ENCODE results near the gene RNF213. TPM values are rescaled to one million over a fixed set of nuclear protein-coding genes. Genes with fewer than 3 reads are reported as not detected.

RNF213 gene
- total RNA-seq, 2 experiments from 2014 or later = 597 to 1,208 TPM

DNA sequence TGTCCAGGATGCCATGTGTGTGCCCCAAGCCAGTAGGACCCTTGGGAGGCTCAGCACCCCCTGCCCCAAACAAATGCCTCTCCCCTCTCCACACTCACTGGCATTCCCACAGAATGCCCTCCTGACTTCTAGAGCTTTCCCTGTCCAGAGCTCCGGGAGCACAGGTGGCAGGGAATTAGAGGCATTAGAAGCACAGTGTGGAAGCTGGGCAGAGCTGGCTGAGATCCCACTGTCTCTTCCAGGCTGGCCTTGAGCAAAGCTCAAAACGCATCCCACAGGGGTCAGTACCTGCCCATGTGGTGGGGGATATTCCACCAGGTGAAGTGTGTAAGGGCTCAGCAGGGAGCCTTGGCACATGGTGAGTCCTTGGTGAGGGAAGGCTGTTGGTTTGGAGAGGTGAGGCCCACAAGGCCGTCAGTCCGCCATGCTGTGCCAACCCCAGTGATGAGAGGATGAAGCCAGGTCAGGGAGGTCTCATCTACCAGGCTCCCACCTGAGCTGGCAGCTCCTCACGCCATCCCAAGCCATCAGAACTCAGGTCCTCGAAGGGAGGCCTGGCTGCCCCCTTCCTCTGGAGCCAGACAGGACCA is 172.4 kb downstream of the RNF213 start:
- Mint-ChIP-seq H3K36me3 (no peaks in the 10 kb centered on the region), H3K27ac (no peak overlapping the region), H3K9me3 (ENCODE audit: low read depth) (no peaks in the 10 kb centered on the region), H3K4me3 (no peak overlapping the region), H3K4me1 (no peaks in the 10 kb centered on the region), H3K27me3 (no peaks in the 10 kb centered on the region)
- ATAC-seq (no peak), DNase-seq (no peak)
- CTCF ChIA-PET = interaction anchor here (1.2 kb wide), 1 partner anchor 42 kb away, joined by 3 read pairs; no protein-coding TSS in a partner anchor

GRCh38 chr17:80433916-80434666 is 173.4 kb downstream of the RNF213 start:
- H3K27me3 Mint-ChIP-seq = no peaks in the 10 kb centered on the region
- CTCF ChIA-PET = no interaction called here
- no peak for DNase-seq

GRCh38 chr17:80437532-80437931 is 176.9 kb downstream of the RNF213 start:
- no peaks in the 10 kb centered on the region for H3K36me3 Mint-ChIP-seq

More at GRCh38 chr17:80433916-80434666, 173.4 kb downstream of the RNF213 start:
- H3K4me3 Mint-ChIP-seq = no peak overlapping the region
- no peak for ATAC-seq
- no peaks in the 10 kb centered on the region for H3K4me1 Mint-ChIP-seq
- H3K9me3 Mint-ChIP-seq (ENCODE audit: low read depth) = no peaks in the 10 kb centered on the region
- H3K36me3 Mint-ChIP-seq = no peaks in the 10 kb centered on the region
- no peak overlapping the region for H3K27ac Mint-ChIP-seq

GRCh38 chr17:80438806-80439205 is 178.2 kb downstream of the RNF213 start:
- Mint-ChIP-seq H3K4me1 (no peaks in the 10 kb centered on the region), H3K9me3 (ENCODE audit: low read depth) (no peaks in the 10 kb centered on the region), H3K36me3 (no peaks in the 10 kb centered on the region), H3K4me3 (no peak overlapping the region), H3K27ac (no peak overlapping the region), H3K27me3 (peaks cover 6% of the 10 kb centered on the region)
- ATAC-seq (no peak), DNase-seq (no peak)
- CTCF ChIA-PET = interaction anchor here (1.8 kb wide), 1 partner anchor 12 kb away, joined by 4 read pairs; no protein-coding TSS in a partner anchor

More at GRCh38 chr17:80437532-80437931, 176.9 kb downstream of the RNF213 start:
- Mint-ChIP-seq H3K27me3 (no peaks in the 10 kb centered on the region), H3K4me3 (no peak overlapping the region), H3K27ac (no peak overlapping the region), H3K9me3 (ENCODE audit: low read depth) (no peaks in the 10 kb centered on the region), H3K4me1 (no peaks in the 10 kb centered on the region)
- DNase-seq (no peak), ATAC-seq (no peak)
- CTCF ChIA-PET = interaction anchor here (1.0 kb wide), 1 partner anchor 138 kb away, joined by 3 read pairs; no protein-coding TSS in a partner anchor

DNA sequence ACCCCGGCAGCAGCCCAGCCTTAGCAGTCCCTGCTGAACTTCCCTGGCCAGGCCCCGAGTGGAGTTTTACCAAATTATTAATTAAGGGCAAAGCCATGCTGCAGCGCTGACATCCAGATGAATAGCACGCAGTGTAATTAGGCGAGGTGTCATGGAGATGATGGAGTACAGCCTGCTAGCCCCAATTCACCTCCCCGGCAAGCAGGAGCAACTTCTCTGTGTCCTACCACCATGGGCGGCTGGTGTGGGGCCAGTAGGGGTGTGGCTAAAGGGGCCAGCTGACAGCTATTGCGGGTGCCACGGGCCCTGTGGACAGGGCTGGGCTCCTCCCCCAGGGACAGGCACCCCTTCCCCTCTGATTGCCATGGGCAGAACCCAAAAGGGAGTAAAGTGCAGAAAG is 178.8 kb downstream of the RNF213 start:
- ATAC-seq = no peak
- CTCF ChIA-PET = interaction anchor here (1.8 kb wide), 1 partner anchor 12 kb away, joined by 4 read pairs; no protein-coding TSS in a partner anchor
- Mint-ChIP-seq H3K27me3 (peaks cover 6% of the 10 kb centered on the region), H3K27ac (no peak overlapping the region), H3K4me3 (no peak overlapping the region), H3K9me3 (ENCODE audit: low read depth) (no peaks in the 10 kb centered on the region), H3K4me1 (no peaks in the 10 kb centered on the region), H3K36me3 (no peaks in the 10 kb centered on the region)
- DNase-seq = no peak

DNA sequence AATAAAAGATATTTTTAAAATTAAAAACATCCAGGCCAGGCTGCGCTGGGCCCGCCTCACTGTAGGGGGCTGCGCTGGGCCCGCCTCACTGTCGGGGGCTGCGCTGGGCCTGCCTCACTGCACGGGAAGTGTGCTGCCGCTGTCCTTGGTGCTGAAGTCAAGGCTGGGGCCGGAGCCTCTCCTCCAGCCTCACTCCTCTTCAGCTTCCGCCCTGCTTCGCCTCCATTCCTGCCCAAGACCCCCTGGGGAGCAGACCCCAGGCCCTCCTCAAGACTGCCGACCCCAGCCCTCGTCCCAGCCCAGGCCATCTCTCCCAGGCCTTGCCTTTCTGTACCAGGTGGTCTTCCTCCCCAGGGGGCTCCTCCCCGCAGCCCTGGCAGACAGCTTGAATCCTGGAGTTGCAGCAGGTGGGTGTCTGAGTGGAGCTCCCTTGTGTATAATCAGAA is 180.5 kb downstream of the RNF213 start:
- CTCF ChIA-PET = interaction anchor here (0.9 to 1.6 kb wide), 3 partner anchors 13 to 135 kb away, joined by 3 to 4 read pairs (median 3); no protein-coding TSS in a partner anchor
- Mint-ChIP-seq H3K4me3 (no peak overlapping the region), H3K27me3 (peaks cover 6% of the 10 kb centered on the region), H3K9me3 (ENCODE audit: low read depth) (no peaks in the 10 kb centered on the region), H3K36me3 (no peaks in the 10 kb centered on the region), H3K4me1 (no peaks in the 10 kb centered on the region), H3K27ac (no peak overlapping the region)
- DNase-seq (peak; percentile 77), ATAC-seq (peak; percentile 86)

GRCh38 chr17:80441598-80442322 is 181.1 kb downstream of the RNF213 start:
- no peak for DNase-seq
- Mint-ChIP-seq H3K27ac (no peak overlapping the region), H3K4me1 (no peaks in the 10 kb centered on the region), H3K9me3 (ENCODE audit: low read depth) (no peaks in the 10 kb centered on the region), H3K36me3 (no peaks in the 10 kb centered on the region), H3K27me3 (peaks cover 6% of the 10 kb centered on the region), H3K4me3 (no peak overlapping the region)
- no peak for ATAC-seq
- CTCF ChIA-PET = interaction anchor here (1.6 kb wide), 2 partner anchors 14 to 134 kb away, joined by 3 to 5 read pairs; no protein-coding TSS in a partner anchor

- Mint-ChIP-seq H3K36me3 (no peaks in the 10 kb centered on the region), H3K9me3 (ENCODE audit: low read depth) (no peaks in the 10 kb centered on the region), H3K4me1 (no peaks in the 10 kb centered on the region), H3K27me3 (peaks cover 6% of the 10 kb centered on the region), H3K4me3 (no peak overlapping the region), H3K27ac (no peak overlapping the region)
- ATAC-seq (no peak), DNase-seq (no peak)
- CTCF ChIA-PET = interaction anchor here (1.6 kb wide), 1 partner anchor 15 kb away, joined by 5 read pairs; no protein-coding TSS in a partner anchor
Observed at GRCh38 chr17:80442323-80442659, 181.6 kb downstream of the RNF213 start.

DNA sequence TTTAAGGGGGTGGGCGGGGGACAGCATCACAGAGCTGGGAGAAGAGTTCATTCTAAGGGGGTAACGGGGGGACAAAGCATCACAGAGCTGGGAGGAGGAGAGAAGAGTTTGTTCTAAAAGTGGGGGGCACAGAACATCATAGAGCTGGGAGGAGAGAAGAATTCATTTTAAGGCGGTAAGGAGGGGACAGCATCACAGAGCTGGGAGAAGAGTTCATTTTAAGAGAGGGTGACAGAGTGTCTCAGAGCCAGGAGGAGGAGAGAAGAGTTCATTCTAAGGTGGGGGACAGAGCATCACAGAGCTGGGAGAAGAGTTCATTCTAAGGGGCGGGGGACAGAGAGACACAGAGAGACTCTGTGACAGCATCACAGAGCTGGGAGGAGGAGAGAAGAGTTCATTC is 182.1 kb downstream of the RNF213 start:
- Mint-ChIP-seq H3K27me3 (peaks cover 6% of the 10 kb centered on the region), H3K36me3 (no peaks in the 10 kb centered on the region), H3K4me3 (no peak overlapping the region), H3K27ac (no peak overlapping the region), H3K9me3 (ENCODE audit: low read depth) (no peaks in the 10 kb centered on the region), H3K4me1 (no peaks in the 10 kb centered on the region)
- no peak for DNase-seq
- ATAC-seq = no peak
- CTCF ChIA-PET = interaction anchor here (1.6 kb wide), 1 partner anchor 15 kb away, joined by 5 read pairs; no protein-coding TSS in a partner anchor

DNA sequence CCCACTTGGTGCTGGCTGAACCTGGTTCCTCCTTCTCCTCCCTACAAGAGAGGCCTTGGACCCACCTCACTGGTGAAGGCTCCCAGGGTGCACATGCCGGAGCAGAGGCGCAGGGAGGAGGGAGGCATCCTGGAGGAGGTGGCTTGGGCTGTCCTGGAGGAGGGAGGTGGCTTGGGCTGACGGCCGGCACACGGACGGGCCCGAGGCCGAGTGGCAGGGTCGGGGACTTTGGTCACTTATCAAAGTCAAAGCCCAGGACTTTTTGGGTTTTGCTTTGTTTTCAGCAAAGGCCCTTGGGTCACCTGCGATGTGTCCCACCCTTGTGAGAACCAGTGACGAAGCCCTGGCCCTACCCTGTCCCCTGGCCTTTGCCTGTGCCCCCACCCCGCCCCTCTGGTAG is 182.8 kb downstream of the RNF213 start:
- H3K36me3 Mint-ChIP-seq = no peaks in the 10 kb centered on the region
- H3K27ac Mint-ChIP-seq = no peak overlapping the region
- no peak overlapping the region for H3K4me3 Mint-ChIP-seq
- no peaks in the 10 kb centered on the region for H3K9me3 Mint-ChIP-seq (ENCODE audit: low read depth)
- no peaks in the 10 kb centered on the region for H3K4me1 Mint-ChIP-seq
- CTCF ChIA-PET = interaction anchor here (1.6 kb wide), 1 partner anchor 16 kb away, joined by 5 read pairs; no protein-coding TSS in a partner anchor
- DNase-seq (no peak), ATAC-seq (no peak)
- H3K27me3 Mint-ChIP-seq = peaks cover 6% of the 10 kb centered on the region

DNA sequence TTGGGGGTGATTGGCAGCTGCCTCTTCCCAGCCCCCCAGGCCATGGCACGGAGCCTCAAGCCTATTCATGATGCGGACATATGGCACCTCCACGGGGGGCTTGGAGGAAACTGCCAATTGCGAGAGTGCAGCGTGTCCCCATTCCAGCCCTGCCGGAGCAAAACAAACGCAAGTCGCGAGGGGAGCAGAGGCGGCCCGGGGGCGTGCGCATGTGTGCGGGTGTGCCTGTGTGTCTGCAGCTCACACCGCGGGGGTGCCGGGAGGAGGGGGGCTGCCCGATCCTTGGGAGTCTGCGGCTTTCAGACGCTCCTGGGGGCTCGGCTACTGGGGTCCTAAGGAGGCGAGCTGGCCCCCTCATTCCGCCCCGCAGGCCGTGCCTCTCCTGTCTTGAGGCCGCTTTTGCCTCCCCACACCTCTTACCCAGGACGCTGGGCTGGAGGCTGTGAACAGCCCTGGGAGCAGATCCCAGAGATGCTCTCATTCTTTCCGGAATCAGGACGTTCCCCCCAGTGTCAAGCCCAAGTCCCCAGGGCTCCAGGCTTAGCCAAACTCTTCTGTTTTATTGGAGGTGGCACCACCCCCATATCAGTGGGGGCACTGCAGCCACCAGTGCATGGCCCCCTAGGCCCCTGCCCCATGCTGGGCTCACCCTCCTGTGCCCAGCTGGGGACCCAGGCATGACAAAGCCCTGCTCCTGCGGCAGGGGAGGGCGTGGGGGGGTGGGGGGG is 183.4 kb downstream of the RNF213 start:
- Mint-ChIP-seq H3K27ac (no peak overlapping the region), H3K4me3 (no peak overlapping the region)

GRCh38 chr17:80444644-80444979 is 184.0 kb downstream of the RNF213 start:
- Mint-ChIP-seq H3K4me1 (no peaks in the 10 kb centered on the region), H3K27ac (no peak overlapping the region), H3K9me3 (ENCODE audit: low read depth) (no peaks in the 10 kb centered on the region), H3K4me3 (no peak overlapping the region), H3K36me3 (no peaks in the 10 kb centered on the region), H3K27me3 (peaks cover 6% of the 10 kb centered on the region)
- CTCF ChIA-PET = no interaction called here
- ATAC-seq (no peak), DNase-seq (no peak)

More for the DNA sequence above, 183.4 kb downstream of the RNF213 start:
- Mint-ChIP-seq H3K27me3 (peaks cover 6% of the 10 kb centered on the region), H3K4me1 (no peaks in the 10 kb centered on the region), H3K36me3 (no peaks in the 10 kb centered on the region), H3K9me3 (ENCODE audit: low read depth) (no peaks in the 10 kb centered on the region)
- CTCF ChIA-PET = no interaction called here
- no peak for ATAC-seq
- no peak for DNase-seq
